GM11168 (cell line): Measurements from ENCODE around the gene HOXB4.

Experiments
- in situ Hi-C: fragments of 300-500 bp; cut with MboI; formaldehyde crosslinking; loops from one replicate; pipeline ENCODE4 v1.12.0; 2022; ENCODE audit warnings: low sequenced_read_pairs; ENCODE audit not compliant: unreplicated experiment

Gene HOXB4

DNA sequence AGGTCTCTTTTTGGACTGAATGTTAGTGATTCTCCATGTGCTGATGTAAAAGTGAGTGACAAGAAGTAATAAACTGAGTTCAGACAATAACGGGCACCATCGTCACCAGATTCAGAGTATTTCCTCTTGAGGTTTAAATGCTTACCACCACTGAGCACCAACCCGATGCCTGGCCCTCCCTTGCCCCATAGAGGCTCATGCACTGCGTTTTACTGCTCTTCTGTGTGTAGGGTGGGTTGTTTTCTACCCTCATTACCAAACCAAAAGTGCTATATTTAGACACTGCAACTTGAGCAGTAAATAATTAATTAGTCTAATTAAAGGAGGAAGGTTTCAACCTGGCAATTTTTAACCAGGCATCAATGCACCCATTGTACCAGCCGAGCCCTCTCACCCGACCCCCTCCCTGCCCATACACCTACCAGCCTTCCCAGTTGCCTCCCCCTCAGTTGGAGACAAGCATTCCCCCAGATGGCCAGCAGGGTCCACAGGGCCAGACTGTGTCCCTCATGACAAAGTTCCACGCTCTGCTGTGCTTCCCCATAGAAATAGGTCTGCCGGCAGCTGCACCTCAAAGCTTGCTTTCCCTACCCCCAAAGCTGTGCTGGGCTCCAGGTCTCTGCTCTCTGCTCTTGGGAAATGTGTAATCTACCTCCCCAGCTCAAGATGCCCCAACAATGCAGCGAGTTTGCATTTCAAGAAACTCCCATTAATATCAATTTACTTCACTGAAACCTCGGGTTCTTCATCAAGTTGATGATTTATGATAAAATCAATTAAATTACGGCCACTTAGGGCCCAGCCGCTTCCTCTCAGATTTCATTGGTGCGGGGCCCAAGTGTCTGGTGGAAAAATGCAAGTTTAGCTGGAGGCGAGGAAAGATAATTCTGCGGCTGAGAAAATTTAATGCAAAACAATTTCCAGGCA lies 16.0 kb downstream of the HOXB4 start:
- in situ Hi-C loops = no loop called here

DNA sequence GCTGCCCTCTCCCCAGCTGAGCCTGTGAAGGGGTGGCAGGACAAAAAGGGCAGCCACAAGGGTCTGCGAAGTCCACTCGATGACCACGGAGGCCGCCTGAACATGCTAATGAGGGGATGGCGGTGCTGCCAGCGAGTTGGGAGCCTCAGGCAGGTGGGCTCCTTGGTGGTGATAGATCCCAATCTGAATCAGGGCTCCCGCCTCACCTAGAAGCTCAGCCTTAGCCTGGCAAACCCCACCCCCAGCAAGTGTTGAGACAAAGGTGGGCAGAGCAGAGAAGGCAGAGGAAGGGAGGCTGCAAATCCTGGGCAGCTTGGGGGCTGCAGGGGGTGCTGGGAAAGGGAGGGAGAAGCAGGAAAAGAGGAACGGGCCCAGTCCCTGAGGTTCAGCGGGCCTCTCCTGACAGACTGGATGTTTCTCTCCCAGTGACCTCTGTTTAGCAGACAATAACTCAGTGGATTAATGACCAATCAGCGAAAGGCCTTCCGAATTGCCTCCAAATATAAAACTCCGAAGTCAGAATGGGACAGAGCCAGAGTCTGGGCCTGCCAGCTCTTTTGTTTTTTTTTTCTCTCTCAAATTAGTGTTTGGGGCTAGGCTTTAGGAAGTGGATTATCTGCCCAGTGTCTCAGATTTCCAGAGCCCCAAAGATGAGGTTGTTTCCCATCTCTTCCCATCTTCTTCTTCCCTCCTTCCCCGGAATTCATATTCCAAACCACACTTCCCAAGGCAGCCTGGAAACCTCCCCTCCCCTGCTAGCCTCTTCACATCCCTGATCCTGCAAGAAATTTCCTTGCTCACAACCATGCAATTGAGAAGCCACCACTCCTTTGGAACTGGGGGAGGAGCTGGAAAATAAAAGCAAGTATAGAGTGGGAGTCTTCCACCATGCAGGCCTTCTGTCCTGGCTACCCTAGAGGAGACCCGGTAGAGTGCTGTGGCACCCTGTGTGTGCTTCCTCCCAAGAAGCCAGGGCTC lies 18.0 kb downstream of the HOXB4 start:
- in situ Hi-C loops = no loop called here

DNA sequence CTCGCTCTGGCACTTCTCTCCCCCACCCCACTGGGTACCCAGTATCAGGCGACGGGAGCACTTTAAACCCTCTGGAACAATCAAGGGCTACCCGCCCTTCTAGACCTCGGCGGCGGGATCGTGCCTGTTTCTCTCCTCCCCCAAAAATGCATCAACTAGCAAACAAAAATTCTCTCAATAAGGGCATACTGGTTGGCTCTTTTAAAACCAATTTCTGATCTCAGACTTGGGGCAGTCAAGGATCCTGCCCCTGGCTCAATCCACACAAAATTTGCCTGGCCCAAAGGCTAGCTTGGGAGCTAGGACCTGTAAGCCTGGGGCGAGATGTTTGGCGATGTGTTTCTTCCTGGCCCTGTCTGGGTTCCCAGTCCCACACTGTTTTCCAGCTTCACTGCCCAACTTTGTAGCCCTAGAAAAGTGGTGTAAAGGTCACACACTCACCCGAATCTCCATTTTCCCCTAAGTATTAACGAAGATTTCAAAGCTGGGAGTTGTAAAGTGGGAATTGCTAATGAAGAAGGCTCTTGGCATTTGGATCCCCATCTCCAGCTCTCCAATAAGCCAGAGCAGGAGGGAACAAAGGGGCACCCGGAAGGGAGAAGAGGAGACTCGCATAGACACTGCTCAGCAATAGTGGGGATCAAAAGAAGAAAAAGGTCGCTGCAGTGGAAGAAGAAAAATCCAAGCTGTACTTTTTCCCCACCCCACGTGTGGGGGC lies 18.9 kb downstream of the HOXB4 start:
- in situ Hi-C loops = no loop called here

DNA sequence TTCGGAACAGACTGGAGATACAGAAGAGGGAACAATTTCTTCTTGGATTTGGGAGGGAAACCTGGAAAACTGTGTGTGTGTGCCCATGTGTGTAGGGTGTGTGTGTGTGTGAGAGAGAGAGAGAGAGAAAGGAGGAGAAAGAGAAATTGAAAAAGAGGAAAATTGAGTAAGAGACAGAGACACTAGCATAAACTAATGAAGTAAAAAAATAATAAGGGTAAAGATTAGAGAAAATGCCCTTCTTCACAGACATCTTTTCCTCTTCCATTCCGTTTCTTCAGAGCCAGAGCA lies 19.4 kb downstream of the HOXB4 start:
- in situ Hi-C loops = no loop called here

DNA sequence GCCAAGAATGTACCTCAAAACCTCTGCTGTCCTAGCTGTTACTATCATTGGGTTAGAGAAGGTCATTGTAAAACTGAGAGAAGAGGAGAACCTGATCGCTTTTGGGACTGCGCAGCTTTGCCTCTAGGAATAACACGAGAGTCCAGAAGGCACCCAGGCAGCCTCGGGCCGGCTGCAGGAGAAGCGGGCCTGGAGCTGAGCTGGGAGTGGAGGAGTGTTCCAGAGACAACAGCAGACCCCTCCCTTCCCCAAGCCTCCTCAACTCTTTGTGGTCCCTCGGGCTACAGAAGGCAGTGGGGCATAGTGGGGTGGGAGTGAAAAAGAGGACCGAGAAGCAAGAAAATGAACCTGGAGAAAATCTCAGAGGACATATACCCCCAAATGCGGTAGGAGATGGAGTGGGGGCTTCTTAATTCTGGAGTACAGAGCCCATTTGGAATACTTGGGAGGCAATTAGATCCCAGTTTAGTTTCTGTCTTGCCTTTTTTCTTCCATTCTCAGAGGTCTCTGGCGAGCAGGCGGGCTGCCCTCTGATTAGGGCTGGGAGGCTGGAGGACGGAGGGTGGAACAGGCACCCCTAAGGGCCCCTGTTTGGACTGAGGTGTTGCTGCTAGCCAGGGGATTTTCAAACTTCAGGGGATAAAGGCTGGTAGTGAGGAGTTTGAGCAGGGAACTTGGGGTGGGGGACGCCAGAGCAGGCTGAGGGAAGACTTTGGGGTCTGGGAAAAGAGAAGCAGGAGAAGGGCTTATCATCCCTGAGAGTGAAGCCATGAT lies 19.9 kb downstream of the HOXB4 start:
- in situ Hi-C loops = no loop called here

DNA sequence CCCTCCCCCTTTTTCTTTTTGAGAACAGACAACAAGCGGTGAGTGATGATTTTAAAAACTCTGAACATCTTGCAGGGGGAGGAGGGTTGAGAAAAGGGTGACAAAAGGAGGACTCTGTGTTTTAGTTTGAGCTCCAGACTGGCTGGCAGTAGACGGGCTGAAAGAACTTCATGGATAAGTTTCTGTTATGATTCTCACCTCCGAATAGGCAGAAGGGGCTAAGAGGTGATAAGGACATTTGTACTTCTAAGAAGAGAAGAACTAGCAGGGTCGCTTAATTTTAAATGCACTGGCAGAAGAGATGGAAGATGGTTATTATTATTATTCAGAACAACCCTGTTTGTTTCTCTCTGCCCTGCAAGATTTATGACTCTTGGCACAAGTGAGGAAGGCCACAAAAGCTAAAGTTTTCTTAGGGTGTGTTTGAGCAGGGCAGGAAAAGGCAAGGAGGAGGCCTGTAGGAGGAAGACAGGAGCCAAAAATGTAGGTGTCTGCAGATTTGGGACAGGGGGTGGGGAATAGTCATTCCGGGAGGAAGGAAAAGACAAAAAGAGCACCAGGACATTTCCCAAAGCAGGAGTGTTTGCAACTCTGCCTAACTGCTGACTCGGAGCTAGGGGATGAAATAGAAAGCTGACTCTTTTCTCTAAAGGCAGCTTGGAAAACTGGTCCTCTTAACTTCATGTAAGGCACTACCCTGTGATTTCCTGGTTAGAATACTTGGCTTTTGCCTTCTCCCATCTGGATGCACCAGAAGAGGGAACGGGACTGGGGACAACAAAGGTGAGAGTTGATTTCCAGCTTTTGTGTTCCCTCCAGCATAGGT lies 21.4 kb downstream of the HOXB4 start:
- in situ Hi-C loops = no loop called here

DNA sequence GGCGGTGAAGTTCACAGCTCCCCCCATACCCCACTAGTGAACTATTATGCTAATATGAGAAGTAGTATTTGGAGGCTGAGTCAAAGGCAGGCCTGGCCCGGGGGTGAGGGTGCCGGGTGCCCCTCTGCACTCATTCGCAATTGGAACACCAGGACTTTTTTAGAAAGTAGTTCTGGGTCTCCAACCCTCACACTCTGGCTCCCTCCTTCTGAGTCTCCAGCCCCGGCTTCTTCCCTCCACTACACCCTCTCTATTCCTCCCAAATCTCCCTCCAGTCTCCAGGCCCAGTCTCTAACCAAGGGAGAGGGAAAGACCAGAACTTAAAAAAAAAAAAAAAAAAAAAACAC lies 21.9 kb downstream of the HOXB4 start:
- in situ Hi-C loops = no loop called here

DNA sequence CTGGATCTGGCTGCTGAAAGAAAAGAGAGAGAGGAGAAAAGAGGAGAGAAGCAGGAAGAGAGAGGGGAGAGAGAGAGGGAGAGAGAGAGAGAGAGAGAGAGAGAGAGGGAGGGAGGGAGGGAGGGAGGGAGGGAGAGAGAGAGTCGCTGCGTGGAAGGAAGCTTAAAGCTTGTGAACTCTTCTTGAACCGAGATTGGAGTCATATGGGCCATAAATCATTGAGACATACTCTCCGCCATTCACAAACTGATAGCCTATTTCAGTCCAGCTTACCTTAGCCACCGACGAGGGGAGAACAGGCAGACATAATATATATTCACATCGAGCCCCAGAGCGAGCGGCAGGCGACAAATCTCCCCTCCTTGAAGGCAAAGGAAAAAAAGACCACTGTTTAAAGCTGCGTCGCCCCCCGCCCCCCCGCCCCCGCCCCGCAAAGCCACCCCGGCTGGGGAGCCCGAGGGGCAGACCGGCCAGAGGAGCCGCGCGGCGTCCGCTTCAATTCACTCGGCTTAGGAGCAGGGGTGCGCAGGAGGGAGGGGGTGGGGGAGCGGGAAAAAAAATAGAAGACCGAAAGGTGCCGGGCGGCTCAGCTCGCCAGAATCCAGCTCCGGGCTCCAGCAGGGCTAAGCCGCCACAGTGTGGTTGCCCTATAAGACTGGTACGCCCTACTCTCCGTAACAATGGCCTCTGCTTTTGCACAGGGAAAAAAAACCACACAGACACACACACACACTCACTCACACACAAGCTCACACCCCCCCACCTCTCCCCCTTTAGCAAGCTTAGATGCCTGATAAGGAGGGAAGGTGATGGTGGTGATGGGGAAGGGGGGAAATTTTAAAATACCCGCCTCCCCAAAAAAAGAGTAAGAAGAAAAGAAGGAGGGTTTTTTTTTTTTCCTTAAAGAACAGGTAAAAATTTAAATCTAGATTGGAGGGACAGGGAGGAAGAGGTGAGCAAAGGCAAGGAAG lies 22.6 kb downstream of the HOXB4 start:
- in situ Hi-C loops = no loop called here

DNA sequence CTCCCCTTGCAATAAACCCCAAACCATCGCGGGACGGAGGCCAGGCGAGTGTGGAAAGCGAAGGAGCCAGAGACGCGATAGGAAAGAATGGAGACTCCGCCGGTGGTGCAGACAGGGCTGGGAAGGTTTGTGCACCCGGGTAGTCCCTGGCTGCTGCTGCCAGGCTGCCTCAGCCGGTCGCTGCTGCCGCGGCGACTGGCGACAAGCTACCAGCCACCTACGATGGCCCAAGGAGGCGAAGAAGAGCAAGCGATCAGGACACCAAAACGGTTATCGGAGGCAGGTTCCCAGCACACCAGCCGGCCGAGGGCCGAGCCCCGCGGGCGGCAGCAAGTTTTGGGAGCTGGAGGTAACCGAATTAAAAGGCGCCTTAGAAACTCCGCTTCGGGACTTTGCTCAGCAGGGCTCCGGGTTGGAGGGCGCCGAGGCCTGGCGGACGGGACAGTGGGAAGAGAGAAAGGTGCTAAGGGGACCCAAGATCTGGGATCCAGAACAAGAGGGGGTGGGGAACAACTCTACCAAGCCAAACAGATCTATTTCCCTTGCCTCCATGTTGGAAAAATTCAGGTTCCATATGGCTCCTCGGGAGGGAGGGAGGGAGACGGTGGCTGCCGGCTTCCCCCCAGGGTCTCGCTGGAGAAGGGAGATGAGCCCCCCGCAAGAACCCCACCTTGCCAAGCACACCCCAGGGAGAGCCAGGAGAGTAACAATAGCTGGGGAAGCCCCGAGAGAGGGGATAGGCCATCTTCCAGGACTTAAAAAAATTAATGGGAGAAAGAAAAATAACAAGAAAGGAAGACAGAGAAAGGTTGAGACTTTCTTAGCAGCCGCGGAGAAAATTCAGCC lies 23.5 kb downstream of the HOXB4 start:
- in situ Hi-C loops = no loop called here

DNA sequence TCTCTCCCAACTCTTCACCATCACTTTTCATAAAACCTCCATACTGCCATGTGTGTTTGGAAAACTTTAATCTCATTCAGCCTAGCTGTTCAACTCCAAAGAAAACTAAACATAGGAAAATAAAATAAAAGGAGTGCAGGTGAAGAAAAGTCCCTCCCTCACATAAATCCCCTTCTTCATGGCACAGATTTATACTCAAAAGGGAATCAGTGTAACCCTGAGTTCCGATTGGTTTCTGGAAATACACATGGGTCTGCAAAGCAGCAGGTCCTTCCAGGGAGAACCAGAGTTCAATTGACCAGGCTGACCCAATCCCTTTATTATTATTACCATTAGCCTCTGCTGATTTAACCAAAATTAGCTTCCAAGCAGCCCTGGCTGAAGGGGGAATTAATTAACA lies 24.3 kb downstream of the HOXB4 start:
- in situ Hi-C loops = no loop called here

DNA sequence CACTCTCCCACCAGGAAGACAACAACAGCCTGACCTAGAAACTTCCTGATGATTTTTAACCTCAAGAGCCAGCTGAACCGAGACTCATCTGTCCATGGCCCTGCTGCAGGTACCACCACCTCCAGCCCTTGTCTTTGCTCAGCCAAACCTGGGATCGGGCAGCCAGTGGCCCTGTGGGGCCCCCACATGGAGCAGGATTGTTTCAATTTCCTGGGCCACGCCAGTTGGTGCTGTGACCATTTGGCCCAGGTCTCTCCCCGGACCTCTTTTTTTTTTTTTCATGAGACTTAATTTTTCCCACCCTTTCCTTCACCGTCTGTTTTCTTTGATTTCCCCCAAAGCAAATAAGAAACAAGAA lies 25.0 kb downstream of the HOXB4 start:
- in situ Hi-C loops = no loop called here

DNA sequence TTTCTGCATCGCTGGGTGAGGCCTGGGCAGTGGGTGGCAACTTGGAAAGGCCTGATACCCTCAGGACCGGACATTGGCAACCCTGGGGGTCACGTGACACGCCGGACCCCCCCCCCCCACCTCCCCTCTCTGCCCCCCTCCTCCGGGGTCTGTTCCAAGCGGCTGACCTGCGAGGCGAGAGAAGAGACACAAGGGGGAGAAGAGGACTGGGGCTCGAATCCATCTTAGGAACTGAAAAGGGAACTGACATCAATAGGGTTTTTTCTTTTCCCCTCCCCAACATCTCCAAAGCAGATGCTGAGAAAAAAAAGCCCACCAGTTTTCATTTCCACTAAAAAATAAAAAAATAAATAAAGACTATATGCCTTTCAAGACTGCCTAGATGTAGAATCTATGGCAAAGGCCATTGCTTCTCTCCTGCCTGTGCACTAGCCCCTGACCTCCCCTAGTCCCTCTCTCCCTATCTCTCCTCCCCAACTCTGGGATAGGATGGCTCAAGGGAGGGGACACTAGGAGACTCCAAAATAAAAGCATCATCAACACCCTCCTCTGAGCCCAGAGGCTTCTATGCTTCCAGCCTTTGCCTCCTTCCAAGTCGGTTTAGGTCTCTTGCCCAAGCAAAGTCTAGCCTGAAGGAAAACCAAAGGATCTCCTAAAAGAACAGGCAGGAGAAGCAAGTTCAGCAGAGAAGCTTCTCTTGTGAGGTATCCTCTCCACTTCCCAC lies 25.5 kb downstream of the HOXB4 start:
- in situ Hi-C loops = no loop called here

DNA sequence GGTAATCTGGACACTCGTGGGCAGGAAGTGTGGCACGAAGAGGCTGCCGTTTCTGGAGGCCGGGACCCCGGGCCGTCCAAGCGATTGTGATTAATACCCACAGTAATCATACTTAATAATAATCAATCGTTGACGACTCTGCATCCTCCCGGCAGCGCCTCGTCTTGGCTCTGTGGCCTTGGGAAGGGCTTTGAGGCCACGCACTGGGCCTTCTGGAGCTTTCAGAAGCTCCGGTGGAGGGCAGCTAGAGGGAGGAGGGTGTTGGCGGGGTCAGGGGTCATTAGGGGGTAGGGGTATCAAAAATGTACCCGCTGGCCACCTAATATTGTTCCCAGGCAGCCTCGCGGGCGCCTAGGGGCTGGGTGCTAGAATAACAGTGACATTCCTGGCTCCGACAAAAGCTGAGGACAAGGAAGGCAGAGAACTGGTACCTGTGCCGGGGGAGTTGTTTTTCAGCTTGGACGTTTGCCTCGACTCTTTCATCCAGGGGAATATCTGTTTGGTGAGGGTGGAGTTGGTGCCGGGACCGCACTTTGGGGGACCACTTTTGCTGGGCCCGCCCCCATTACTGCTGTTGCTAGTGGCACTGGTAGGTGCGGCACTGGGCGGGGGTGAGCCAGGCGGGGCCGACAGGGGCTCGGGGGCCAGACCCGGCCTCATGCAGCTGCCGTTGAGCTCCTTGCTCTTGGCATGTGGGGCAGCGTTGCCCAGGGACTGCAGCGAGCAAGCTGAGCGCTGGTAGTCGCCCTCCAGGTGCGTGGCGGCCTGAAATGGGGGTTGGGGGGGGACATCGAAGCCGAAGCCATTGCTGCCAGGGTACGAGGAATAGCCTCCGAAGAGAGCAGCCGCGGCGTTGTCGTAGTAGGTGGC lies 26.3 kb downstream of the HOXB4 start:
- in situ Hi-C loops = no loop called here

DNA sequence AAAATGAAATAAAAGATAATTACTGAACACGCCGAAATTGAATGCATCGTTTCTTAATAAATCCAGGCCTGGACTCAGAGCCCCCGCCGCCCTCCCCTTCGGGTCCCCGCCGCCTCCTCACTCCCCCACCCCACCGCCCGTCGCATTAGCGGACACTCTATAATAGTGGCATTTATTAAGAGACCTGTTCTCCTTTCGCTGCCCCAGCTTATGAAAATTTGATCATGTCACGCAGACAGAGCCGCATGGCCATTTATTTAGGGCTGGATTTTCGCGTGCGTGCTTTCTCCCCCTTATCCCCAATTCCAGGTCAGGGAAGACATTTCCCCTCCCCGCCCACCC lies 27.0 kb downstream of the HOXB4 start:
- in situ Hi-C loops = no loop called here

DNA sequence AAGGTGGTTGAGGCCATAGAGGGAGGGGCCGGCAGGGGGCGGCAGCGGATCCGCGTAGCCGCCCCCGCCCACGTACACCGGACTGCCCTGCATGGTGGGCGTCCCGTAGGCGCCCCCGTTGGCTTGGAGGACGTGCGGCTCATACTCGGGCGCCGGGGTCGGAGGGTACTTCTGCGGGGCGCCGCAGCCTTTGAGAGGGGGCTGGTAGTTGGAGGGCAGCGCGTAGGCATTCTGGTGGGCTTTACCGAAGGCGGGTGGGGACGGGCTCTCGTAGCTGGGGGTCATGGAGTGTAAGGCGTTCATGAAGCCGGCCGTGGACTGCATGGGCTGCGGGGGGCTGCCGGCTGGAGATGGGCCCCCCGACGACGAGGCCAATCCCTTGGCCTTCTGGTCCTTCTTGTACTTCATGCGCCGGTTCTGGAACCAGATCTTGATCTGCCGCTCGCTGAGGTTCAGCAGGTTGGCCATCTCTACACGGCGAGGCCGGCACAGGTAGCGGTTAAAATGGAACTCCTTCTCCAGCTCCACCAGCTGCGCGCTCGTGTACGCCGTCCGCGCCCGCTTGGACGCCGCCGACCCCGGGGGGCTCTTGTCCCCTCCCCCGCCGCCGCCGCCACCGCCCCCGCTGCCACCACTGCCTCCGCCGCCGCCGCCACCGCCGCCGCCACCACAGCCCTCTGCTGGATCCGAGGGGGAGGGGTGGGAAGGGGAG lies 27.5 kb downstream of the HOXB4 start:
- in situ Hi-C loops = no loop called here
